ENCODE measurements around the gene RSKR. TPM values are rescaled to one million over a fixed set of nuclear protein-coding genes. Genes with fewer than 3 reads are reported as not detected.

RSKR gene
- total and polyA plus RNA-seq, 2 of the 4 experiments (the other 2 are of a cell fraction) = 2.2 to 6.8 TPM

- H3K4ac ChIP-seq (ENCODE audit: low read depth, low read length) = no peak overlapping the region
- DNase-seq (no peak), ATAC-seq (ENCODE audit: low read depth) (no peak)
- H3K14ac ChIP-seq (replicated peaks; ENCODE audit: low read depth, low read length) = no peak overlapping the region
- no peaks in the 10 kb centered on the region for H4K20me1 ChIP-seq (ENCODE audit: insufficient read depth, low read length)
- peaks cover 11% of the 10 kb centered on the region for H3K9me1 ChIP-seq (ENCODE audit: insufficient read depth, low read length)
- no peak for TF ChIP-seq MXI1 (IDR thresholded peaks at IDR 0.05; ENCODE audit: borderline replicate concordance, low read depth, low read length)
- H2BK20ac ChIP-seq (ENCODE audit: low read depth, low read length) = no peak overlapping the region
- no peak overlapping the region for H2AK9ac ChIP-seq (replicated peaks; ENCODE audit: low read depth, low read length, poor library complexity)
- no peak overlapping the region for H3K4me3 ChIP-seq (ENCODE audit: insufficient read depth, low read depth, low read length)
- WGBS, 2 experiments (ENCODE audit: extremely low coverage in 2 of 2, insufficient read length in 1 of 2) = 100% methylated on average over 3 of the region's 8 CpGs; no CpG with 5 or more reads in 1 of the 2 experiments
- H3K23ac ChIP-seq (ENCODE audit: low read depth, low read length) = no peak overlapping the region
- H3K79me1 ChIP-seq (ENCODE audit: low read depth in 1 of 2, low read length in 2 of 2) = peaks cover 4 to 11% of the 10 kb centered on the region in 2 experiments; a peak in 2 of 4 replicates
- H3K4me1 ChIP-seq (ENCODE audit: control insufficient read depth, insufficient read depth, low read length) = peaks cover 6% of the 10 kb centered on the region; the same call in 1 of the 2 replicates
- no peaks in the 10 kb centered on the region for H3K9me3 ChIP-seq (ENCODE audit: control insufficient read depth, insufficient read depth, low read length)
- CTCF ChIA-PET = no interaction called here
- peaks cover 23% of the 10 kb centered on the region for H3K36me3 ChIP-seq (ENCODE audit: control insufficient read depth, insufficient read depth, low read length)
- POLR2A ChIA-PET (ENCODE audit: unreplicated experiment) = no interaction called here
- dilution Hi-C loops (cut with HindIII; ENCODE audit: low sequenced_read_pairs, unreplicated experiment) = no loop called here
- H3K18ac ChIP-seq (ENCODE audit: low read depth, low read length) = no peak overlapping the region
- H2BK5ac ChIP-seq (ENCODE audit: low read depth, low read length, poor library complexity, severe bottlenecking) = no peak overlapping the region
- no peak overlapping the region for H2BK120ac ChIP-seq (ENCODE audit: low read depth, low read length)
- no peak overlapping the region for H2AK5ac ChIP-seq (ENCODE audit: low read depth, low read length)
- in situ Hi-C loops (cut with MboI; ENCODE audit: low sequenced_read_pairs) = no loop called here
- H2AFZ ChIP-seq (replicated peaks; ENCODE audit: low read length, poor library complexity) = no peak overlapping the region
- H4K91ac ChIP-seq (ENCODE audit: insufficient read depth, low read depth, low read length) = no peak overlapping the region
- H4K5ac ChIP-seq (ENCODE audit: low read depth, low read length) = no peak overlapping the region
- no peak overlapping the region for H3K27ac ChIP-seq (ENCODE audit: insufficient read depth, low read length)
- H4K8ac ChIP-seq (ENCODE audit: low read depth in 2 of 2, low read length in 2 of 2) = no peak overlapping the region
- no TSS peak for BruUV-seq (replicated peaks)
- H3K9ac ChIP-seq (ENCODE audit: low read depth, low read length) = no peak overlapping the region
- H3K4me2 ChIP-seq (ENCODE audit: low read depth, low read length) = no peak overlapping the region
- no peak overlapping the region for H3K56ac ChIP-seq (ENCODE audit: extremely low read depth, insufficient read depth, low read length)
- intact Hi-C loops (cut with micrococcal nuclease) = no loop called here
- H2BK15ac ChIP-seq (ENCODE audit: low read depth, low read length) = no peak overlapping the region
- no peaks in the 10 kb centered on the region for H3K27me3 ChIP-seq (ENCODE audit: control insufficient read depth, insufficient read depth, low read length)
Measured at GRCh38 chr17:28578246-28579195, 35.5 kb downstream of the RSKR start.
